Uterus (tissue), 4 donors: Measurements from ENCODE around the gene ZNF701. TPM values are rescaled to one million over a fixed set of nuclear protein-coding genes. Genes with fewer than 3 reads are reported as not detected.
A peak's percentile ranks its signal among the peaks of the same experiment; 100 is the strongest.
"Not testable (repeated sequence)": the region's sequence is repeated elsewhere in the genome, so short reads cannot be mapped to it uniquely, and the experiment has no call there.

ENCODE experiments used
- DNase-seq, 2 donors: peaks; one replicate each; pipeline ENCODE4 v3.0.0-alpha.2; 2019 to 2020
- H3K27ac ChIP-seq, 2 donors: fragments of 200-600 bp; sonication (generic); 1 replicate in 1 of 2; 2 replicates in 1 of 2; pipeline ENCODE4 v1.5.1; 2016 to 2018
- H3K27me3 ChIP-seq, 2 donors: fragments of 200-600 bp; sonication (generic); one replicate each; pipeline ENCODE4 v1.5.1; 2018 to 2019; ENCODE audit warnings: control low read depth in 1 of 2
- H3K36me3 ChIP-seq, 2 donors: fragments of 200-600 bp; sonication (generic); one replicate each; pipeline ENCODE4 v1.5.1; 2019; ENCODE audit warnings: control low read depth in 1 of 2
- H3K4me1 ChIP-seq, 2 donors: fragments of 200-600 bp; sonication (generic); one replicate each; pipeline ENCODE4 v1.5.1; 2018 to 2019; ENCODE audit warnings: control low read depth in 1 of 2
- H3K4me3 ChIP-seq, 2 donors: fragments of 200-600 bp; sonication (generic); 1 replicate in 1 of 2; 2 replicates in 1 of 2; pipeline ENCODE4 v1.5.1; 2018 to 2019; ENCODE audit warnings: mild to moderate bottlenecking in 1 of 2
- H3K9me3 ChIP-seq, 2 donors: fragments of 200-600 bp; sonication (generic); one replicate each; pipeline ENCODE4 v1.5.1; 2019; ENCODE audit warnings: control low read depth in 1 of 2
- CTCF ChIP-seq, 4 experiments: fragments of 200-600 bp in 2 of 4; fragments of 450-650 bp in 2 of 4; sonication (generic) in 2 of 4; IDR thresholded peaks; one replicate each; pipeline ENCODE4 v1.5.1; 2016 to 2019; ENCODE audit warnings: antibody characterized with exemption in 4 of 4, mild to moderate bottlenecking in 2 of 4, moderate library complexity in 1 of 4
- POLR2A ChIP-seq, 2 donors: fragments of 450-650 bp; IDR thresholded peaks; one replicate each; pipeline ENCODE4 v1.6.1; 2016; ENCODE audit warnings: antibody characterized with exemption in 2 of 2, mild to moderate bottlenecking in 1 of 2, moderate library complexity in 1 of 2
- intact Hi-C: fragments of 100-400 bp; cut with DNase I; formaldehyde crosslinking; loops from one replicate; pipeline ENCODE4 v1.15.1; 2023; ENCODE audit warnings: low total_unique reads
- total RNA-seq, 4 donors: library from RNA; depleted of rRNA in 3 of 4; stranded (reverse); fragments of >200 nt in 3 of 4; gene quantifications; one replicate each; pipeline versions ENCODE4 v1.1.0 to v1.2.4, GENCODE V29; 2014 to 2023
- donor health status: DM: yes; HTN: yes; CAD: no.

The ZNF701 gene
- total RNA-seq, 4 donors from 2014 or later, result 2.9 to 32.8 (median 16.7) TPM

DNA sequence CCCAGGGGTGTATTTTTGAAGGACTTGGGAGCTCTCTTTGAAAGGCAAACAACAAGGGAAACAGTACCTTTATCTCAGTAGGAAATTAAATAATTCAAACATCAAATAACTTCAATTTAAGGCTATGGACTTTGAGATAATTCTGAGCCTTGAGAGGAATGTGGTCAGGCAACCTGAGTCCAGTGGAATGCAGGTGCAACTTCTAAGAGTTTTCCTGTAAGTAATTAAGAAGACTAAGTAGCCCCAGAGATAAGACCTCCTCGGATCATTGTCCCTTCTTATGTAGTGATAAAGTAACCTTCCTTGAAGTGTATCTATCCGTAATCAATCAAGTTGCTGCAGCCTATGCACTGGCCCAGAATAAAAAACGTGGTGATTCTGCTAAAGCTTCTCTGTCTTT is 29.2 kb downstream of the ZNF701 start:
- no peaks in the 10 kb centered on the region for H3K27me3 ChIP-seq
- H3K4me3 ChIP-seq, result no peak overlapping the region
- no peaks in the 10 kb centered on the region for H3K9me3 ChIP-seq
- TF ChIP-seq CTCF (IDR thresholded peaks at IDR 0.05) (no peak), POLR2A (IDR thresholded peaks at IDR 0.05) (no peak)
- no peak overlapping the region for H3K27ac ChIP-seq
- no peak for DNase-seq
- intact Hi-C loops, result no loop called here
- no peaks in the 10 kb centered on the region for H3K4me1 ChIP-seq
- H3K36me3 ChIP-seq, result no peaks in the 10 kb centered on the region

DNA sequence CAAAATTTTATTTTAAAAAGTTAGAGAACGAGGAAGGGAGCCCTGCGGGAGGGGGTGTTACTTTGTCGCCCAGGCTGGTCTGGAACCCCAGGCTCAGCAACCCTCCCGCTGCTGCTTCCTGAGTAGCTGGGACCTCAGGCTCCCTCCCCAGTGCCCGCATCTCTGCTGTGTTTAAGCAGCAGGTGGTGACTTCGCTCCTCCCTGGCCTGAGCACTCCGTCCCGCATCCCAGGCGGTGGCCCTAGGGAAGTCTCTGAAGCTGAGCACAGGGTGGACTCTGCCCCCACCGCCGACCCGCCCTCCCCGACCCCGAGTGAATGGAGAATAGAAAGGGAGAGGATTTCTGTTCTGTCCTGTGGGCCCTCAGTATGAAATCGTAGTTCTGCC is 30.5 kb downstream of the ZNF701 start:
- no peaks in the 10 kb centered on the region for H3K36me3 ChIP-seq
- TF ChIP-seq CTCF (IDR thresholded peaks at IDR 0.05), result no peak
- TF ChIP-seq POLR2A (IDR thresholded peaks at IDR 0.05), result no peak
- intact Hi-C loops, result no loop called here
- peak overlapping the region; percentile 72 to 78 for H3K4me3 ChIP-seq
- no peaks in the 10 kb centered on the region for H3K4me1 ChIP-seq
- H3K9me3 ChIP-seq, result no peaks in the 10 kb centered on the region
- H3K27ac ChIP-seq, result peak overlapping the region; percentile 78 to 86
- DNase-seq, result no peak
- no peaks in the 10 kb centered on the region for H3K27me3 ChIP-seq

GRCh38 chr19:52601025-52601973 is 31.2 kb downstream of the ZNF701 start:
- intact Hi-C loops, result no loop called here

GRCh38 chr19:52601974-52602366 is 31.9 kb downstream of the ZNF701 start:
- H3K9me3 ChIP-seq, H3K4me1 ChIP-seq, DNase-seq, H3K36me3 ChIP-seq, H3K27me3 ChIP-seq, intact Hi-C loops: not testable (repeated sequence)
- peak; percentile 16 to 43 (median 36) for TF ChIP-seq CTCF (IDR thresholded peaks at IDR 0.05)
- H3K27ac ChIP-seq, result peak overlapping the region; percentile 78 to 86
- H3K4me3 ChIP-seq, result peak overlapping the region; percentile 72 to 78

More at GRCh38 chr19:52601025-52601973, 31.2 kb downstream of the ZNF701 start:
- no peaks in the 10 kb centered on the region for H3K9me3 ChIP-seq
- no peaks in the 10 kb centered on the region for H3K27me3 ChIP-seq
- peak; percentile 95 to 96 for DNase-seq
- TF ChIP-seq POLR2A (IDR thresholded peaks at IDR 0.05), result peak in 1 of 2 donors; percentile 42
- peak; percentile 22 to 40 (median 34) for TF ChIP-seq CTCF (IDR thresholded peaks at IDR 0.05)
- peak overlapping the region; percentile 78 to 86 for H3K27ac ChIP-seq
- H3K36me3 ChIP-seq, result no peaks in the 10 kb centered on the region
- peak overlapping the region; percentile 72 to 78 for H3K4me3 ChIP-seq
- H3K4me1 ChIP-seq, result no peaks in the 10 kb centered on the region

- no peaks in the 10 kb centered on the region for H3K4me1 ChIP-seq
- no peaks in the 10 kb centered on the region for H3K27me3 ChIP-seq
- no peak overlapping the region for H3K4me3 ChIP-seq
- intact Hi-C loops, result no loop called here
- DNase-seq, result no peak
- H3K27ac ChIP-seq, result peak overlapping the region; percentile 64 to 78
- H3K36me3 ChIP-seq, result no peaks in the 10 kb centered on the region
- TF ChIP-seq POLR2A (IDR thresholded peaks at IDR 0.05), result no peak
- TF ChIP-seq CTCF (IDR thresholded peaks at IDR 0.05), result no peak
- H3K9me3 ChIP-seq, result no peaks in the 10 kb centered on the region
Observed at GRCh38 chr19:52602941-52603340, 32.9 kb downstream of the ZNF701 start.
